CD8-positive, alpha-beta memory T cell (primary cell): Measurements from ENCODE around the gene LHX5. TPM values are rescaled to one million over a fixed set of nuclear protein-coding genes. Genes with fewer than 3 reads are reported as not detected.

Experiments used
- CTCF ChIA-PET: fragments of 350-600 bp; sonication (Branson Sonifier 250); formaldehyde crosslinking; loops from one replicate; lab custom pipeline; 2021; ENCODE audit warnings: antibody characterized with exemption; lab: Charles Lee
- POLR2A ChIA-PET: fragments of 350-600 bp; sonication (Branson Sonifier 250); formaldehyde crosslinking; loops from one replicate; lab custom pipeline; 2021; ENCODE audit warnings: antibody characterized with exemption; lab: Charles Lee
- DNase-seq, 5 donors: peaks; one replicate each; pipeline versions ENCODE4 v3.0.0 to v3.0.0-alpha.2; 2020 to 2022; ENCODE audit warnings: mixed read lengths in 1 of 5
- H3K27ac ChIP-seq: one replicate; pipeline ENCODE4 v1.7.0; 2013; ENCODE audit warnings: low read depth, mild to moderate bottlenecking, low read length, moderate library complexity
- H3K27me3 ChIP-seq: 2 replicates; pipeline ENCODE4 v1.7.0; 2013; ENCODE audit warnings: low read length, mild to moderate bottlenecking; ENCODE audit not compliant: insufficient read depth, poor library complexity, severe bottlenecking
- H3K36me3 ChIP-seq: 2 replicates; pipeline ENCODE4 v1.7.0; 2013; ENCODE audit warnings: mild to moderate bottlenecking, low read length, moderate library complexity; ENCODE audit not compliant: insufficient read depth
- H3K4me1 ChIP-seq: 2 replicates; pipeline ENCODE4 v1.7.0; 2013; ENCODE audit warnings: mild to moderate bottlenecking, low read length, moderate library complexity; ENCODE audit not compliant: insufficient read depth
- H3K4me3 ChIP-seq: 2 replicates; pipeline ENCODE4 v1.7.0; 2013; ENCODE audit warnings: mild to moderate bottlenecking, low read length
- H3K9me3 ChIP-seq: 2 replicates; pipeline ENCODE4 v1.7.0; 2013; ENCODE audit warnings: mild to moderate bottlenecking, low read length
- H3K27ac Mint-ChIP-seq, 8 donors: one replicate each; pipeline ENCODE4 v1.8.0; 2020 to 2021; ENCODE audit warnings: mixed read lengths in 8 of 8, mild to moderate bottlenecking in 6 of 8, inconsistent platforms in 3 of 8, moderate library complexity in 3 of 8
- H3K27me3 Mint-ChIP-seq, 2 donors: one replicate each; pipeline ENCODE4 v1.8.0; 2020 to 2021; ENCODE audit warnings: mixed read lengths in 2 of 2, mild to moderate bottlenecking in 1 of 2, moderate library complexity in 1 of 2
- H3K36me3 Mint-ChIP-seq, 3 donors: one replicate each; pipeline ENCODE4 v1.8.0; 2020 to 2021; ENCODE audit warnings: mixed read lengths in 3 of 3, inconsistent platforms in 1 of 3, mild to moderate bottlenecking in 1 of 3
- H3K4me1 Mint-ChIP-seq, 3 donors: one replicate each; pipeline ENCODE4 v1.8.0; 2020 to 2021; ENCODE audit warnings: mixed read lengths in 3 of 3, inconsistent platforms in 1 of 3, mild to moderate bottlenecking in 1 of 3
- H3K4me3 Mint-ChIP-seq, 7 donors: one replicate each; pipeline ENCODE4 v1.8.0; 2020 to 2021; ENCODE audit warnings: mixed read lengths in 7 of 7, mild to moderate bottlenecking in 6 of 7, moderate library complexity in 4 of 7, inconsistent platforms in 2 of 7
- H3K9me3 Mint-ChIP-seq, 5 donors: one replicate each; pipeline ENCODE4 v1.8.0; 2020 to 2022; ENCODE audit warnings: mixed read lengths in 5 of 5, mild to moderate bottlenecking in 3 of 5, moderate library complexity in 2 of 5, inconsistent platforms in 1 of 5
- polyA plus RNA-seq: library from polyadenylated mRNA; unstranded; fragments of 300-500 nt; fragmentation: Illumina TruSeq; gene quantifications from one replicate; pipeline ENCODE4 v1.2.3, GENCODE V29; 2021
- total RNA-seq, 2 experiments: library from RNA; stranded (reverse); gene quantifications; one replicate each; pipeline ENCODE4 v1.2.3, GENCODE V29; 2021

LHX5 gene
- total and polyA plus RNA-seq, 3 experiments from 2014 or later, result not detected

DNA sequence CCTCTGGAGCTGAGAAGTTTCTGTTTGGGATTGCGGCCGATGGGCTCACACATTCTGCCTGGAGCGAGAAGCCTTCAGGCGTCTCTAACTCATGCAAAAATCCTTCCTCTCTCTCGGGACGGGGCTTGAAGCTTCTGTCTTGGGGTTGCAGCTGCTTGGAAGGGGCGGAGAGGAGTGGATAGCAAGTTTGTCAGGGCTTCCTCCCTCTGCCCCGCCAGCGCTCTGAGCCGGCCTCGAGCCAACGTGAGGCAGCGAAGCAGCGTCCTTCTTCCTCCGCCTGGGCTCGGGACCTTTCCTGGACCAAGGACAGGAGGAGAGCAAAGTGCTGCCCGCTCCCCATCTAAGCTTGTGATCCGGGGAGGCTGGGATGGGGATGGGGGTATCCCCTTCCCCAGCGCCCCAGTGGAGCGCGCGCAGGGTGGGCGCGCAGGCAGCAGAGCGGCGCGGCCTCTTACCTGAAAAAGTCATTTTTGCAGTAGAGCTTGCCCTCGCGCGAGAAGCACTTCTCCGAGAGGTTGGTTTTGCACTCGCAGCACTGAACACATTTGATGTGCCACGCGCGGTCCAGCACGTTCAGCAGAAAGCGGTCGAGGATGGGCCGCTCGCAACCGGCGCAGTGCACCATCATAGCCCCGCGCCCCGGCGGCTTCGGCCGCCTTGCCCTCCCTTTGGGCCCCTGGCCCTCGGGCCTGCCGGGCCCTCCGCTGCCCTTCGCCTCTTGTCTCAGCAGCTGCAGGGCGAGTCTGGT, 626 bp downstream of the LHX5 start:
- Histone ChIP-seq H3K27me3 (peaks cover 26% of the 10 kb centered on the region), H3K4me3 (no peak overlapping the region), H3K9me3 (no peaks in the 10 kb centered on the region), H3K27ac (no peak overlapping the region), H3K4me1 (peaks cover 5% of the 10 kb centered on the region), H3K36me3 (no peaks in the 10 kb centered on the region)
- no peak for DNase-seq
- POLR2A ChIA-PET, result no interaction called here
- Mint-ChIP-seq H3K4me3 (no peak overlapping the region), H3K9me3 (no peaks in the 10 kb centered on the region), H3K27ac (no peak overlapping the region), H3K36me3 (no peaks in the 10 kb centered on the region), H3K27me3 (peaks cover 64 to 74% of the 10 kb centered on the region in 2 donors), H3K4me1 (peaks cover 18 to 33% (median 19%) of the 10 kb centered on the region in 3 donors)
- CTCF ChIA-PET, result no interaction called here

DNA sequence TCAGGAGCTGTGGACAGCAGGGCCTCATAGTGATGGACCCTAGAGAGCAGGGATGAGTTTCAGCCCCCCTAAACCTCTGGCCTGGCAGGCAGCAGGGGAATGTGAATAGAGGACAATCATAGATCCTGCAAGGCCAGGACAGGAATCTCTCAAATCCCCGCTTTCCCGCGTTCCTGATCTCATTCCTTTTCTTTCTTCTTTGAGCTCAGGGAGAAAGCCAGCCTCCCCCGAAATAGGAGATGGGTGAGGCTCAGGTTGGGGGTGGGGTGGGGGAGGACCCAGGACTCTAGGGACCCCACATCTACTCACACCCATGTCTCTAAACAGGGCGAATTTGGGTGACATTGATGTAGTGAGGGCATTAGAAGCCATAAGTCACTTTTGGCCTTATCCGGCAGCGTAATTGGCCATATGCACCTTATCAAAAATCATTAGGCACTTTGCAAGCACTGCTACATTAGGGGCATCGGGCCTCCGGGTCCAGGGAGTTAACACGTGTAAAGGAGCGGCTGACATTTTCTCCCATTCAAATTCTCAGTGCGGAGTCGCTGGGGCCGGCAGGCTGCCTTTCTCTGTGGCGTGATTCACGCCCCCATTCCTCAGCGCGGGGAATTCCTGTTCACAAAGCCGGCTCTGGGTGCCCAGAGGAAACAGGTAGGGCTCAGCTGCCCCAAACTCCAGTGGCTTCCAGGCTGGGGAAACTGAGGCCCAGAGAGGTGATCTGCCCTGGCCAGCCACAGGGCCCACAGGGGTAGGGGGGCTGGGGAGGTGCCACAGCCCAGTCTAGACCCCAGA, 1.5 kb downstream of the LHX5 start:
- no peaks in the 10 kb centered on the region for H3K36me3 Mint-ChIP-seq
- no peak overlapping the region for H3K4me3 ChIP-seq
- H3K4me1 ChIP-seq, result peaks cover 5% of the 10 kb centered on the region
- H3K27me3 ChIP-seq, result peaks cover 26% of the 10 kb centered on the region
- H3K36me3 ChIP-seq, result no peaks in the 10 kb centered on the region
- POLR2A ChIA-PET, result no interaction called here
- H3K9me3 ChIP-seq, result no peaks in the 10 kb centered on the region
- H3K27me3 Mint-ChIP-seq, result peaks cover 62 to 68% of the 10 kb centered on the region in 2 donors
- peak overlapping the region in 1 of 7 donors; percentile 27 for H3K4me3 Mint-ChIP-seq
- no peaks in the 10 kb centered on the region for H3K9me3 Mint-ChIP-seq
- peaks cover 17 to 34% (median 20%) of the 10 kb centered on the region in 3 donors for H3K4me1 Mint-ChIP-seq
- H3K27ac Mint-ChIP-seq, result no peak overlapping the region
- no peak for DNase-seq
- CTCF ChIA-PET, result no interaction called here
- H3K27ac ChIP-seq, result no peak overlapping the region

DNA sequence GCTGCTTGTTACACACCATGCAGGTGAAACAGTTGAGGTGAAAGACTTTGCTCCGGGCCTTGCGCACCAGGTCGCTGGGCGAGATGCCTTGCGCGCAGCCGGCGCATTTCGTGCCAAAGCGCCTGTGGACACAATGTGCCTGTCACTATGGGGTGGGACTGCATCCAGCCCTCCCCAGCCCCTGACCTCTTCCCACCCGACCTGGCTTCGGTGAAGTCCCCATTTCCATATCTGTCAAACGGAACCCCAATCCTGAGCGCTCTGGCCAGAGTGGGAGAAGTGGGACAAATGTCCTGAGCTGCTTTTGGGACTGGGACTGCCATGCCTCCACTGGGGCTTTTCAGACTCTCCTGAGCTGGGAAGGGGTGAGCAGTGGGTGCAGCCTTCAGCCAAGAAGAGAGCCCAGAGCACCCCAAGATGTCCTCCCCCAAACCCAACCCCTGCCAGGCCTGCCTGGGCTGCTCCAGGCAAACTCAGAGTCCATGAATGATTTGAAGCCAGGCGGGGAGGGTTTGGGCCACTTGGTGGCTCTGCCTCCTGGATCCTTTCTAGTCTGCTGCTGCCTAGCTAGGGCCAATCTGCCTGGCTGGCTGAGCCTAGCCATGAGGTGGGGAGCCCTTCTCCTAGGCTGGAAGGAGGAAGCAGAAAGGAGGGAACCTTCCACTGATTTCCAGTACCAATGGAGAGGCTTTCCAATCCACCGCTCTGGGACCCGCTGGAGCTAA, 2.3 kb downstream of the LHX5 start:
- CTCF ChIA-PET, result no interaction called here
- peaks cover 9 to 33% (median 18%) of the 10 kb centered on the region in 3 donors for H3K4me1 Mint-ChIP-seq

DNA sequence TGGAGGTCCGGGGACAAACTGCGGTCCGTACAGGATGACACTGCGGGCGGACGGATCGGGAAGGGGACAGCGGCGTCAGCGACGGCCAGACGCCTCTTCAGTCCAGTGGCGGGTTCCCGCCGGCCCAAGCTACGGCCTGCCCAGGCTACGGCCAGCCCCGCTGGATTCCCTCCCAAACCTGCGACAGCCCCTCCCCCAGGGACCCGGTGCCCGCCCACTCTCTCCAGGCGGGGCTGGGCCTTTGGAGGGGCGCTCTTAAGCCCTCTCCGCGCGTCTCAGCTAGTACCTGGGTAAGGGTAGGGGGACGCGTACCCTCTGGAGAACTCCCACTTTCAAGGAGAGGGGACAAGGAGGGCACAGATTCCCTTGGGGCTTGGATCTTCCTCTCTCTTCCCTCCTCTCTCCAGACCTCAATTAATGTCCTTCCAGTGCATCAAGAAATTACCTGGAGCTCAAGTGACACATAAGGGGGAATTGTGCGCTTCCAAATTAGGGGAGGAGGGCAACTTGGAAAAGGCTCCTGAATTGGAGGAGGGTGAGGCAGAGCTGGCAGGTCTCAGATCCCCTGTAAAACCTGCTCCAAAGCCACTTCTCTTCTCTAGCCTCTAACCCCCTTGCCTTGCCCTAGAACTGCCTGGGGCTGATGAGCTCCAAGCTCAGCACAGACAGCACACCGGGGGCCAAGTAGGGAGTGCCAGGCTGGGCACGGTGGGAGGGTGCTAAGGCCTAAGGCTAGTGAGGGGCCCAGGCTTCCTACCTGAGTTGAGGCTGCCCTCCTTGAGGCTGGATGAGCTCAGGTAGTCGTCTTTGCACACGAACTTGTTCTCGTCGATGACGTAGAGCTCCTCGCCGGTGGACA, 3.1 kb downstream of the LHX5 start:
- Histone ChIP-seq H3K36me3 (no peaks in the 10 kb centered on the region), H3K27ac (no peak overlapping the region), H3K9me3 (no peaks in the 10 kb centered on the region), H3K4me1 (peaks cover 13% of the 10 kb centered on the region), H3K4me3 (no peak overlapping the region), H3K27me3 (peaks cover 26% of the 10 kb centered on the region)
- Mint-ChIP-seq H3K27ac (no peak overlapping the region), H3K27me3 (peaks cover 62 to 69% of the 10 kb centered on the region in 2 donors), H3K4me3 (no peak overlapping the region), H3K4me1 (peaks cover 11 to 35% (median 21%) of the 10 kb centered on the region in 3 donors), H3K9me3 (peaks cover 0 to 1% (median 0%) of the 10 kb centered on the region in 5 donors), H3K36me3 (peaks cover 0 to 2% (median 0%) of the 10 kb centered on the region in 3 donors)
- POLR2A ChIA-PET, result no interaction called here
- CTCF ChIA-PET, result no interaction called here
- no peak for DNase-seq

More for the DNA sequence above, 2.3 kb downstream of the LHX5 start:
- no peak overlapping the region for H3K4me3 Mint-ChIP-seq
- no peak overlapping the region for H3K27ac Mint-ChIP-seq
- no peak for DNase-seq
- no peak overlapping the region for H3K4me3 ChIP-seq
- no peaks in the 10 kb centered on the region for H3K9me3 ChIP-seq
- no peak overlapping the region for H3K27ac ChIP-seq
- no peaks in the 10 kb centered on the region for H3K36me3 ChIP-seq
- H3K4me1 ChIP-seq, result peaks cover 8% of the 10 kb centered on the region
- POLR2A ChIA-PET, result no interaction called here
- no peaks in the 10 kb centered on the region for H3K9me3 Mint-ChIP-seq
- peaks cover 62 to 68% of the 10 kb centered on the region in 2 donors for H3K27me3 Mint-ChIP-seq
- H3K36me3 Mint-ChIP-seq, result no peaks in the 10 kb centered on the region
- peaks cover 26% of the 10 kb centered on the region for H3K27me3 ChIP-seq

DNA sequence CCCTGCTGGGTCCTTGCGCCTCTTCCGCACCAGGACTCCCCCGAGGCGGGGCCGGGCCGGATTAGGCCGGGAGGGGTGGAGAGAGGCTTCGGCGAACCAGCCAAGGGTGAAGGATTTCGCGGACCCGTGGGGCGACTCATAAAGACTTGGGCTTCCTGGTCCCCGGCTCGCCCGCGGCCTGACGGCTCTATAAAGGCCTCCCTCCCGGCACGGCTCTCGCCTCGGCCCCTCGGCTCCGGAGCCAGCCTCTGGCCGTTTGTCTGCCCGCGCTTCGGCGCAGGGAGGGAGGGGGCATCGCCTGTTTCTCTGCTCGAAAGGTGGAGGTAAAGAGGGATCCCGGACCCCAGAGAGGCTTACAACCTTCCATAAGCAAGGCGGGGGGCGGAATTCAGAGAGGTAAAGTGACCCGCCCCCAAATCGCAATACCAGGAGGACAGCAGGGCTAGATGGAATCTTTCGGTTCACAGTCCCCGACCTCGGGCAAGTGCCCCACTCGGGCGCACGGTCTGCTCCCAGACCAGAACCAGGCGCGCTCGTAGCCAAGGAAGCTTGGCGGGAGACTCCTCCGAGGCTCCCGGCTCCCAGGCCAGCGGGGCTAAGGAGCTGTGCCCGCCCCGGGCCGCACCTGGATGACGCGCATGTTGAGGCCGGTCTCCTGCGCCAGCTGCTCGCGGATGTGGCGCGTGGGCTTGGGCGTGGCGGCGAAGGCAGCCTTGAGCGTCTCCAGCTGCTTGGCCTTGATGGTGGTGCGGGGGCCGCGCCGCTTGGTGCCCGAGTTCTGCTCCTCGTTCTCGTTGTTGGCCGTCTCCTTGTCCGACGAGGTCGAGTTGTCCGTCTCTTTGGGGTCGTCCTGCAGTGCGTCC, 3.9 kb downstream of the LHX5 start:
- H3K4me3 ChIP-seq, result no peak overlapping the region
- Mint-ChIP-seq H3K27ac (no peak overlapping the region), H3K27me3 (peaks cover 56 to 64% of the 10 kb centered on the region in 2 donors), H3K4me1 (peaks cover 14 to 34% (median 19%) of the 10 kb centered on the region in 3 donors), H3K4me3 (peak overlapping the region in 1 of 7 donors; percentile 9), H3K9me3 (peaks cover 0 to 3% (median 0%) of the 10 kb centered on the region in 5 donors), H3K36me3 (peaks cover 0 to 2% (median 0%) of the 10 kb centered on the region in 3 donors)
- CTCF ChIA-PET, result no interaction called here
- POLR2A ChIA-PET, result no interaction called here
- H3K27ac ChIP-seq, result no peak overlapping the region
- H3K4me1 ChIP-seq, result peaks cover 13% of the 10 kb centered on the region
- no peak for DNase-seq
- peaks cover 28% of the 10 kb centered on the region for H3K27me3 ChIP-seq
- H3K36me3 ChIP-seq, result no peaks in the 10 kb centered on the region
- no peaks in the 10 kb centered on the region for H3K9me3 ChIP-seq

DNA sequence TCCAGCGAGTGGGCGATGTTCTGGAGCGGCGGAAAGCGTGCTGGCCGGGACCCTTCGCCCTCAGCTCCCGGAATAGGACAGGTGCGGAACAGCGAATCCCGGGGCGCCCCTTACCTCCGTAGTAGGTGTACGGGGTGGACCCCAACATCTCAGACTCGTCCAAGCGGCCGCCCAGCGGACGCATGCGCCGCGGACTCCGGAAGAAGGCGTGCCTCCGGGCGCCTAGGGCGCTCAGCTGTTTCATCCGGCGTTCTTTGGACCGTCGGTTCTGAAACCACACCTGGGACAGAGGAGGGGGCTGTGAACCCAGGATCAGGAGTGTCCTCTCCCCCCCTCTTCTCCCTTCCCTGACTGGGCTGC, 4.5 kb downstream of the LHX5 start:
- no peak for DNase-seq
- Histone ChIP-seq H3K36me3 (no peaks in the 10 kb centered on the region), H3K27ac (no peak overlapping the region), H3K4me3 (no peak overlapping the region), H3K9me3 (no peaks in the 10 kb centered on the region), H3K4me1 (peaks cover 13% of the 10 kb centered on the region), H3K27me3 (peaks cover 28% of the 10 kb centered on the region)
- Mint-ChIP-seq H3K4me3 (peak overlapping the region in 6 of 7 donors; percentile 5 to 66 (median 44)), H3K27me3 (peaks cover 59 to 66% of the 10 kb centered on the region in 2 donors), H3K36me3 (peaks cover 0 to 3% (median 0%) of the 10 kb centered on the region in 3 donors), H3K4me1 (peaks cover 17 to 38% (median 22%) of the 10 kb centered on the region in 3 donors), H3K9me3 (peaks cover 0 to 3% (median 0%) of the 10 kb centered on the region in 5 donors), H3K27ac (no peak overlapping the region)
- ChIA-PET POLR2A (no interaction called here), CTCF (no interaction called here)
